SK-N-SH (cell line): Measurements from ENCODE around the gene GPR160. TPM values are rescaled to one million over a fixed set of nuclear protein-coding genes. Genes with fewer than 3 reads are reported as not detected.

Experiments
- CTCF ChIA-PET: fragments of 300-600, 350-600 bp; formaldehyde crosslinking; extraction: SDS; loops from one replicate; lab custom pipeline; 2021; lab: Yijun Ruan, JAX
- POLR2A ChIA-PET: fragments of 350-600 bp; sonication (Branson Sonifier 250); formaldehyde crosslinking; extraction: SDS; loops from one replicate; lab custom pipeline; 2020; ENCODE audit warnings: antibody characterized with exemption, inconsistent platforms; lab: Yijun Ruan, JAX
- DNase-seq: peaks from one replicate; pipeline ENCODE4 v3.0.0; 2012
- H2AFZ ChIP-seq: fragments of 200-600 bp; sonication (generic); 2 replicates; pipeline ENCODE4 v1.8.1; 2016; ENCODE audit warnings: antibody characterized with exemption, mild to moderate bottlenecking, low read depth
- H3F3A ChIP-seq: fragments of 200-600 bp; sonication (generic); replicated peaks from 2 replicates; pipeline ENCODE3; 2016; ENCODE audit warnings: antibody characterized with exemption, mild to moderate bottlenecking; ENCODE audit not compliant: insufficient read depth
- H3K27ac ChIP-seq, 2 experiments: fragments of 200-500 bp in 1 of 2; fragments of 200-600 bp in 1 of 2; sonication (Bioruptor generic) in 1 of 2; sonication (generic), shearing (Covaris generic) in 1 of 2; 2 replicates each; pipeline versions ENCODE4 v1.5.1 to v1.6.1; 2014 to 2016; ENCODE audit warnings: low read depth in 2 of 2, inconsistent platforms in 1 of 2, low read length in 1 of 2, mild to moderate bottlenecking in 1 of 2, mixed read lengths in 1 of 2
- H3K27me3 ChIP-seq: fragments of 200-600 bp; sonication (generic), shearing (Covaris generic); 2 replicates; pipeline ENCODE4 v1.6.1; 2016; ENCODE audit warnings: mixed run types; ENCODE audit not compliant: insufficient read depth
- H3K36me3 ChIP-seq, 2 experiments: fragments of 200-500 bp in 1 of 2; fragments of 200-600 bp in 1 of 2; sonication (Bioruptor generic) in 1 of 2; sonication (generic) in 1 of 2; replicated peaks in 1 of 2; 2 replicates each; pipeline versions ENCODE3 to v1.5.1; 2014 to 2016; ENCODE audit warnings: low read length in 1 of 2, mild to moderate bottlenecking in 1 of 2; ENCODE audit not compliant: insufficient read depth in 2 of 2, control insufficient read depth in 1 of 2
- H3K4me1 ChIP-seq, 2 experiments: fragments of 200-500 bp in 1 of 2; fragments of 200-600 bp in 1 of 2; sonication (Bioruptor generic) in 1 of 2; sonication (generic), shearing (Covaris generic) in 1 of 2; 2 replicates each; pipeline versions ENCODE4 v1.5.1 to v1.6.1; 2014 to 2016; ENCODE audit warnings: low read depth in 1 of 2, low read length in 1 of 2, mixed run types in 1 of 2; ENCODE audit not compliant: insufficient read depth in 2 of 2, control insufficient read depth in 1 of 2
- H3K4me2 ChIP-seq: fragments of 200-600 bp; sonication (generic), shearing (Covaris generic); 2 replicates; pipeline ENCODE4 v1.6.1; 2017; ENCODE audit warnings: mixed run types
- H3K4me3 ChIP-seq, 2 experiments: fragments of 200-500 bp in 1 of 2; fragments of 200-600 bp in 1 of 2; sonication (Bioruptor generic) in 1 of 2; sonication (generic), shearing (Covaris generic) in 1 of 2; 2 replicates each; pipeline versions ENCODE4 v1.5.1 to v1.8.1; 2014 to 2016; ENCODE audit warnings: low read depth in 2 of 2, inconsistent platforms in 1 of 2, low read length in 1 of 2, mild to moderate bottlenecking in 1 of 2, mixed read lengths in 1 of 2, moderate library complexity in 1 of 2
- H3K79me2 ChIP-seq: fragments of 200-600 bp; sonication (generic); 2 replicates; pipeline ENCODE4 v1.8.1; 2017; ENCODE audit warnings: mild to moderate bottlenecking; ENCODE audit not compliant: insufficient read depth
- H3K9ac ChIP-seq: fragments of 200-600 bp; sonication (generic); 2 replicates; pipeline ENCODE4 v1.6.1; 2017; ENCODE audit warnings: mixed run types
- H3K9me2 ChIP-seq: fragments of 200-600 bp; sonication (generic); 2 replicates; pipeline ENCODE4 v1.6.1; 2017; ENCODE audit warnings: mixed run types
- H3K9me3 ChIP-seq: fragments of 200-600 bp; sonication (generic); 2 replicates; pipeline ENCODE4 v1.6.1; 2017; ENCODE audit warnings: mixed run types, mild to moderate bottlenecking, moderate library complexity
- H4K20me1 ChIP-seq: fragments of 200-600 bp; sonication (generic); 2 replicates; pipeline ENCODE4 v1.6.1; 2017; ENCODE audit warnings: mild to moderate bottlenecking, mixed run types; ENCODE audit not compliant: insufficient read depth
- EZH2phosphoT487 ChIP-seq: fragments of 200-600 bp; sonication (generic); IDR thresholded peaks from 2 replicates; pipeline ENCODE4 v1.6.1; 2017; ENCODE audit warnings: low read depth, mixed run types, mild to moderate bottlenecking, antibody characterized with exemption, moderate library complexity, borderline replicate concordance
- FOXM1 ChIP-seq: IDR thresholded peaks from 2 replicates; pipeline ENCODE4 v1.4.0; 2012; ENCODE audit warnings: low read depth, mild to moderate bottlenecking
- GATA2 ChIP-seq: sonication (generic); formaldehyde crosslinking; IDR thresholded peaks from 2 replicates; pipeline ENCODE4 v1.5.0; 2020; ENCODE audit warnings: mild to moderate bottlenecking, missing genetic modification reagents
- MEF2A ChIP-seq: IDR thresholded peaks from 2 replicates; pipeline ENCODE4 v1.4.0; 2012; ENCODE audit warnings: low read depth, borderline replicate concordance
- NFIC ChIP-seq: IDR thresholded peaks from 2 replicates; pipeline ENCODE4 v1.4.0; 2012; ENCODE audit warnings: borderline replicate concordance
- PBX3 ChIP-seq: IDR thresholded peaks from 2 replicates; pipeline ENCODE4; 2012
- POLR2AphosphoS5 ChIP-seq: IDR thresholded peaks from 2 replicates; pipeline ENCODE4 v1.6.1; 2012; ENCODE audit warnings: low read depth, low read length
- RAD21 ChIP-seq: IDR thresholded peaks from 2 replicates; pipeline ENCODE4 v1.6.1; 2012; ENCODE audit warnings: mild to moderate bottlenecking, low read length
- TEAD4 ChIP-seq: IDR thresholded peaks from 2 replicates; pipeline ENCODE4 v1.4.0; 2012; ENCODE audit warnings: mild to moderate bottlenecking, borderline replicate concordance; ENCODE audit not compliant: insufficient read depth
- YY1 ChIP-seq: IDR thresholded peaks from 2 replicates; pipeline ENCODE4 v1.4.0; 2012; ENCODE audit warnings: low read depth, mild to moderate bottlenecking
- WGBS: methylation state at CpG from one replicate; pipeline ENCODE4 v1.1.6; 2017; ENCODE audit warnings: low lambda C conversion rate; 5-methylcytosine and 5-hydroxymethylcytosine counted together
- polyA plus RNA-seq, 3 experiments: library from polyadenylated mRNA; depleted of rRNA; stranded (reverse); fragments of >200 nt; gene quantifications; 2 replicates each; pipeline ENCODE4 v1.2.3, GENCODE V29; 2012

GPR160 gene
- polyA plus RNA-seq, 1 of the 3 experiments (the other 2 are of a cell fraction): 0.31 TPM

DNA sequence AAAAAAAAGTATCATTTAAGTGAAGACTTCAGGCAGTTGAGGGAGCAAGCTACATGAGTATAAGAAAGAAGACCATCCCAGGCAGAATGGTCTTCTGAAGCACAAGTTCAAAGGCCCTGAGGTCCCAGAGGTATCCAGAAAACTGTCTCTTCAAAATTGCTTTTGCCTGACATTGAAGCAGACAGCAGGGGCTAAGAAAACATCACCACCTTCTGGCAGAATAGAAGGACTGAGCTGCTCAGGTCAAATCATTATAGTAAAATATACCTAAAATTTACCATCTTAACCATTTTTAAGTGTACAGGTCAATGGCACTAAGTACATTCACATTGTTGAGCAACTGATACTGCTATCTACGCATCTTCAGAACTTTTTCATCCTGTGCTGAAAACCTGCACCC, 16.4 kb downstream of the GPR160 start (continued):
- TF ChIP-seq PBX3: no peak
- TF ChIP-seq TEAD4: no peak
- peak; percentile 54 for TF ChIP-seq RAD21
- no peak for TF ChIP-seq GATA2 (CRISPR knock-in tag)
- TF ChIP-seq NFIC: no peak
- no peak for TF ChIP-seq FOXM1
- no peak for TF ChIP-seq EZH2phosphoT487
- no peak for TF ChIP-seq POLR2AphosphoS5

DNA sequence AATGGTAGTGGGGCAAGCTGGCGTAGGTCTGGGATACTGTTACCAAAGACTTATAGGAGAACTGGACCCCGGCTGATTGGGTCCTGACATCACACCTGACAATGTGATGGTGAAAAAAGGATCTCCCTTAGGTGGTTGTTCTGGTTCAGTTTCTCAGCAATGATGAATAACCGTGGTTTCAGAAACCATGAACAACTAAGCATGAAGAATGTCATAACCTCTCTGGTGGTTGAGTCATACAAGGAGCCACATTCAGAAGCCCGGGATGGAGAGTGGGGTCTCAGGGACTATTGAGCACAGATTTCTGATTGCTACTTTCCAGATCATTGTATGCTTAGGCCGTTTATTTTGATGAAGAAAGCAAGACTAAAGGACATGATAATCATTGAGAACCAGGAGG, 17.4 kb downstream of the GPR160 start:
- no peak for TF ChIP-seq MEF2A
- TF ChIP-seq, all 33 proteins: peak for 0
- H2AFZ ChIP-seq: no peak overlapping the region
- H3F3A ChIP-seq: peaks cover 4% of the 10 kb centered on the region
- H3K27me3 ChIP-seq: no peaks in the 10 kb centered on the region
- no peak overlapping the region for H3K9ac ChIP-seq
- ChIA-PET POLR2A (no interaction called here), CTCF (interaction anchor here (3.4 kb wide), 1 partner anchor 18 kb away, joined by 10 read pairs; the partner anchor contains the start of gene GPR160)
- no peak overlapping the region for H3K4me2 ChIP-seq
- no peaks in the 10 kb centered on the region for H4K20me1 ChIP-seq
- no peaks in the 10 kb centered on the region for H3K9me2 ChIP-seq
- H3K27ac ChIP-seq: no peak overlapping the region
- H3K36me3 ChIP-seq: no peaks in the 10 kb centered on the region
- no peaks in the 10 kb centered on the region for H3K79me2 ChIP-seq
- 64% methylated on average over 5 of the region's 5 CpGs for WGBS
- no peak for DNase-seq
- H3K4me3 ChIP-seq: no peak overlapping the region
- H3K9me3 ChIP-seq: no peaks in the 10 kb centered on the region
- H3K4me1 ChIP-seq: no peaks in the 10 kb centered on the region

- Histone ChIP-seq H3K4me2 (no peak overlapping the region), H3F3A (peaks cover 4% of the 10 kb centered on the region), H3K9ac (no peak overlapping the region), H3K4me1 (no peaks in the 10 kb centered on the region), H3K9me2 (no peaks in the 10 kb centered on the region), H3K36me3 (no peaks in the 10 kb centered on the region), H3K4me3 (no peak overlapping the region), H3K9me3 (no peaks in the 10 kb centered on the region), H3K27ac (no peak overlapping the region), H4K20me1 (no peaks in the 10 kb centered on the region), H2AFZ (no peak overlapping the region), H3K27me3 (no peaks in the 10 kb centered on the region), H3K79me2 (no peaks in the 10 kb centered on the region)
- no peak for DNase-seq
- no peak for TF ChIP-seq FOXM1
- no peak for TF ChIP-seq YY1
- ChIA-PET CTCF (no interaction called here), POLR2A (no interaction called here)
- WGBS: 78% methylated on average over 3 of the region's 3 CpGs
These were observed 19.1 kb downstream of the GPR160 start for GRCh38 chr3:170056710-170057454.
